Neural progenitor cell (in vitro differentiated cells): ENCODE data around the gene PLA2G5. TPM values are rescaled to one million over a fixed set of nuclear protein-coding genes. Genes with fewer than 3 reads are reported as not detected.

ENCODE experiments used
- DNase-seq: peaks from one replicate; pipeline ENCODE4 v3.0.0-alpha.2; 2016; ENCODE audit warnings: low spot score
- H2AFZ ChIP-seq: fragments of 200-600 bp; sonication (generic); replicated peaks from 2 replicates; pipeline ENCODE4 v1.6.1; 2016; ENCODE audit warnings: antibody characterized with exemption
- H3F3A ChIP-seq: fragments of 200-600 bp; sonication (generic); 2 replicates; pipeline ENCODE4 v1.6.1; 2016; ENCODE audit warnings: antibody characterized with exemption, low read depth
- H3K27ac ChIP-seq: fragments of 200-600 bp; sonication (generic); 2 replicates; pipeline ENCODE4 v1.5.1; 2016; ENCODE audit warnings: mild to moderate bottlenecking
- H3K27me3 ChIP-seq: fragments of 200-600 bp; sonication (generic); 2 replicates; pipeline ENCODE4 v1.6.1; 2016; ENCODE audit warnings: mild to moderate bottlenecking, moderate library complexity
- H3K36me3 ChIP-seq: fragments of 200-600 bp; sonication (generic); 2 replicates; pipeline ENCODE4 v1.5.1; 2016
- H3K4me1 ChIP-seq: fragments of 200-600 bp; sonication (generic); 2 replicates; pipeline ENCODE4 v1.6.1; 2016; ENCODE audit warnings: mixed run types
- H3K4me2 ChIP-seq: fragments of 200-600 bp; sonication (generic); 2 replicates; pipeline ENCODE4 v1.6.1; 2016
- H3K4me3 ChIP-seq: fragments of 200-600 bp; sonication (generic); 2 replicates; pipeline ENCODE4 v1.5.1; 2016
- H3K79me2 ChIP-seq: fragments of 200-600 bp; sonication (generic); 2 replicates; pipeline ENCODE4 v1.6.1; 2016; ENCODE audit warnings: low read depth
- H3K9ac ChIP-seq: fragments of 200-600 bp; sonication (generic); 2 replicates; pipeline ENCODE4 v1.6.1; 2016
- H3K9me3 ChIP-seq: fragments of 200-600 bp; sonication (generic); 2 replicates; pipeline ENCODE4 v1.5.1; 2016; ENCODE audit warnings: low read depth
- H4K20me1 ChIP-seq: fragments of 200-600 bp; sonication (generic); 2 replicates; pipeline ENCODE4 v1.6.1; 2016; ENCODE audit warnings: low read depth
- H3K27ac Mint-ChIP-seq: 3 replicates; pipeline ENCODE4 v1.8.0; 2021; ENCODE audit warnings: mixed read lengths
- H3K27me3 Mint-ChIP-seq: 2 replicates; pipeline ENCODE4 v1.8.0; 2022; ENCODE audit warnings: low read depth, mild to moderate bottlenecking, inconsistent platforms, moderate library complexity, mixed read lengths; ENCODE audit not compliant: insufficient read depth
- H3K36me3 Mint-ChIP-seq: 3 replicates; pipeline ENCODE4 v1.8.0; 2021; ENCODE audit warnings: mixed read lengths
- H3K4me1 Mint-ChIP-seq: 3 replicates; pipeline ENCODE4 v1.8.0; 2021; ENCODE audit warnings: mixed read lengths
- H3K4me3 Mint-ChIP-seq: 3 replicates; pipeline ENCODE4 v1.8.0; 2021; ENCODE audit warnings: mild to moderate bottlenecking, moderate library complexity, mixed read lengths
- H3K9me3 Mint-ChIP-seq: 3 replicates; pipeline ENCODE4 v1.8.0; 2020; ENCODE audit warnings: mixed read lengths
- EZH2 ChIP-seq: fragments of 200-600 bp; sonication (generic); IDR thresholded peaks from 2 replicates; pipeline ENCODE4 v1.6.1; 2017; ENCODE audit warnings: antibody characterized with exemption, mild to moderate bottlenecking, moderate library complexity
- EZH2phosphoT487 ChIP-seq: fragments of 200-600 bp; sonication (generic); IDR thresholded peaks from 2 replicates; pipeline ENCODE4 v1.6.1; 2017; ENCODE audit warnings: antibody characterized with exemption
- total RNA-seq: library from RNA; depleted of rRNA; stranded (reverse); fragments of >200 nt; gene quantifications from 2 replicates; pipeline ENCODE4 v1.2.3, GENCODE V29; 2015; ENCODE audit warnings: low replicate concordance
- TF ChIP-seq, protein P1 (sequence below): fragments of 200-600 bp; sonication (generic); IDR thresholded peaks from 2 replicates; pipeline ENCODE4 v1.5.1; 2017; ENCODE audit warnings: antibody characterized with exemption, mild to moderate bottlenecking

The PLA2G5 gene
- total RNA-seq, 1 donor from 2014 or later = not detected

- H3K4me3 Mint-ChIP-seq = no peak overlapping the region
- H3K27ac Mint-ChIP-seq = no peak overlapping the region
- Histone ChIP-seq H3K4me2 (no peak overlapping the region), H3F3A (no peaks in the 10 kb centered on the region), H3K36me3 (no peaks in the 10 kb centered on the region), H3K9me3 (no peaks in the 10 kb centered on the region), H3K79me2 (no peaks in the 10 kb centered on the region), H3K9ac (no peak overlapping the region), H2AFZ (no peak overlapping the region), H3K4me1 (no peaks in the 10 kb centered on the region), H3K27me3 (no peaks in the 10 kb centered on the region), H3K4me3 (no peak overlapping the region), H4K20me1 (no peaks in the 10 kb centered on the region), H3K27ac (no peak overlapping the region)
- peaks cover 7% of the 10 kb centered on the region for H3K27me3 Mint-ChIP-seq
- peaks cover 3% of the 10 kb centered on the region for H3K9me3 Mint-ChIP-seq
- no peak for DNase-seq
- no peak for TF ChIP-seq EZH2phosphoT487
- TF ChIP-seq, protein P1, sequence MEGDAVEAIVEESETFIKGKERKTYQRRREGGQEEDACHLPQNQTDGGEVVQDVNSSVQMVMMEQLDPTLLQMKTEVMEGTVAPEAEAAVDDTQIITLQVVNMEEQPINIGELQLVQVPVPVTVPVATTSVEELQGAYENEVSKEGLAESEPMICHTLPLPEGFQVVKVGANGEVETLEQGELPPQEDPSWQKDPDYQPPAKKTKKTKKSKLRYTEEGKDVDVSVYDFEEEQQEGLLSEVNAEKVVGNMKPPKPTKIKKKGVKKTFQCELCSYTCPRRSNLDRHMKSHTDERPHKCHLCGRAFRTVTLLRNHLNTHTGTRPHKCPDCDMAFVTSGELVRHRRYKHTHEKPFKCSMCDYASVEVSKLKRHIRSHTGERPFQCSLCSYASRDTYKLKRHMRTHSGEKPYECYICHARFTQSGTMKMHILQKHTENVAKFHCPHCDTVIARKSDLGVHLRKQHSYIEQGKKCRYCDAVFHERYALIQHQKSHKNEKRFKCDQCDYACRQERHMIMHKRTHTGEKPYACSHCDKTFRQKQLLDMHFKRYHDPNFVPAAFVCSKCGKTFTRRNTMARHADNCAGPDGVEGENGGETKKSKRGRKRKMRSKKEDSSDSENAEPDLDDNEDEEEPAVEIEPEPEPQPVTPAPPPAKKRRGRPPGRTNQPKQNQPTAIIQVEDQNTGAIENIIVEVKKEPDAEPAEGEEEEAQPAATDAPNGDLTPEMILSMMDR = no peak
- TF ChIP-seq EZH2 = no peak
- H3K4me1 Mint-ChIP-seq = no peaks in the 10 kb centered on the region
- H3K36me3 Mint-ChIP-seq = no peaks in the 10 kb centered on the region
These were observed 53.9 kb downstream of the PLA2G5 start for GRCh38 chr1:20123722-20124455.

DNA sequence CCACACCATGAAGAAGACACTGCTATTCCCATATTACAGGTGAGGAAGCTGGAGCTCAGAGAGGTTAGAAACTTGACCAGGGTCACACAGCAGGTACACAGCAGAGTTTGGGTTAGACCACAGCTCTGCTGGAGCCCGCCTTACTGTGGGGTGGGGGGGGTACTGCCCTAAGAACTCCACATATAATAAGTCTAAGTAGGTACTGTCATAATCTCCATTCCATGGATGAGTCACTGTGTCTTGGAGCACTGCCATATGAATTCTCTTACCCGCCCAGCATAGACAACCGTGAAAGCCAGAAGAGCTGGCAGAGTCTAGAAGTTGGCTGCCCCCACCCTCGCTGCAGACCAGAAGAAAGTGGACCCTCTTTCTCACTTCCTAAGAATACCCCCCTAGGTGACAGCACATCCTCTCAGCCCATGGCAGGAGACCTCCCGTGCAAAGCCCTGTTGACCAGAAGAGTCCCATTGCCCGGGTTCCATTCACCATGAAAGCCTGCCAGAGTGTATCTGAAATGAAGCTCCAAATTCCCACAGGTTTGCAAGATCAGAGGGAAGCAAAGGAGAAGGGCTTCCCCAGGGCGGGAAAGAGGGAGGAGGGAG is 54.6 kb downstream of the PLA2G5 start:
- DNase-seq = no peak
- H3K9me3 ChIP-seq = no peaks in the 10 kb centered on the region
- no peak overlapping the region for H3K27ac ChIP-seq
- H3K36me3 Mint-ChIP-seq = no peaks in the 10 kb centered on the region
- peaks cover 3% of the 10 kb centered on the region for H3K9me3 Mint-ChIP-seq
- no peak overlapping the region for H2AFZ ChIP-seq
- H3K27ac Mint-ChIP-seq = no peak overlapping the region
- H3K4me1 Mint-ChIP-seq = no peaks in the 10 kb centered on the region
- H3K79me2 ChIP-seq = no peaks in the 10 kb centered on the region
- H4K20me1 ChIP-seq = no peaks in the 10 kb centered on the region
- no peaks in the 10 kb centered on the region for H3K36me3 ChIP-seq
- TF ChIP-seq EZH2phosphoT487 = no peak
- TF ChIP-seq, protein P1 = no peak
- H3K9ac ChIP-seq = no peak overlapping the region
- H3K4me3 ChIP-seq = no peak overlapping the region
- H3K27me3 ChIP-seq = no peaks in the 10 kb centered on the region
- peaks cover 7% of the 10 kb centered on the region for H3K27me3 Mint-ChIP-seq
- H3F3A ChIP-seq = no peaks in the 10 kb centered on the region
- no peak overlapping the region for H3K4me2 ChIP-seq
- no peak overlapping the region for H3K4me3 Mint-ChIP-seq
- no peaks in the 10 kb centered on the region for H3K4me1 ChIP-seq

- Mint-ChIP-seq H3K36me3 (no peaks in the 10 kb centered on the region), H3K27me3 (peaks cover 7% of the 10 kb centered on the region), H3K9me3 (peaks cover 7% of the 10 kb centered on the region), H3K27ac (no peak overlapping the region), H3K4me1 (no peaks in the 10 kb centered on the region), H3K4me3 (no peak overlapping the region)
- no peaks in the 10 kb centered on the region for H3K79me2 ChIP-seq
- H3K9ac ChIP-seq = no peak overlapping the region
- no peak for DNase-seq
- no peaks in the 10 kb centered on the region for H3K27me3 ChIP-seq
- no peaks in the 10 kb centered on the region for H3K36me3 ChIP-seq
- no peaks in the 10 kb centered on the region for H3K9me3 ChIP-seq
- TF ChIP-seq EZH2 (no peak), EZH2phosphoT487 (no peak)
- TF ChIP-seq, protein P1 = no peak
- H3K4me3 ChIP-seq = no peak overlapping the region
- no peaks in the 10 kb centered on the region for H3F3A ChIP-seq
- H3K27ac ChIP-seq = no peak overlapping the region
- H4K20me1 ChIP-seq = no peaks in the 10 kb centered on the region
- H3K4me1 ChIP-seq = no peaks in the 10 kb centered on the region
- no peak overlapping the region for H3K4me2 ChIP-seq
- no peak overlapping the region for H2AFZ ChIP-seq
These were observed 55.1 kb downstream of the PLA2G5 start for GRCh38 chr1:20125100-20125499.
